NCI-H748 treated with DMSO at 0.1 percent for 48 hours (cell line): ENCODE results near the gene GBP6.
"Not testable (repeated sequence)": the region's sequence is repeated elsewhere in the genome, so short reads cannot be mapped to it uniquely, and the experiment has no call there.

Experiments
- DNase-seq: peaks from one replicate; lab custom pipeline; 2025; lab: John Stamatoyannopoulos, UW

Gene GBP6, protein sequence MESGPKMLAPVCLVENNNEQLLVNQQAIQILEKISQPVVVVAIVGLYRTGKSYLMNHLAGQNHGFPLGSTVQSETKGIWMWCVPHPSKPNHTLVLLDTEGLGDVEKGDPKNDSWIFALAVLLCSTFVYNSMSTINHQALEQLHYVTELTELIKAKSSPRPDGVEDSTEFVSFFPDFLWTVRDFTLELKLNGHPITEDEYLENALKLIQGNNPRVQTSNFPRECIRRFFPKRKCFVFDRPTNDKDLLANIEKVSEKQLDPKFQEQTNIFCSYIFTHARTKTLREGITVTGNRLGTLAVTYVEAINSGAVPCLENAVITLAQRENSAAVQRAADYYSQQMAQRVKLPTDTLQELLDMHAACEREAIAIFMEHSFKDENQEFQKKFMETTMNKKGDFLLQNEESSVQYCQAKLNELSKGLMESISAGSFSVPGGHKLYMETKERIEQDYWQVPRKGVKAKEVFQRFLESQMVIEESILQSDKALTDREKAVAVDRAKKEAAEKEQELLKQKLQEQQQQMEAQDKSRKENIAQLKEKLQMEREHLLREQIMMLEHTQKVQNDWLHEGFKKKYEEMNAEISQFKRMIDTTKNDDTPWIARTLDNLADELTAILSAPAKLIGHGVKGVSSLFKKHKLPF

DNA sequence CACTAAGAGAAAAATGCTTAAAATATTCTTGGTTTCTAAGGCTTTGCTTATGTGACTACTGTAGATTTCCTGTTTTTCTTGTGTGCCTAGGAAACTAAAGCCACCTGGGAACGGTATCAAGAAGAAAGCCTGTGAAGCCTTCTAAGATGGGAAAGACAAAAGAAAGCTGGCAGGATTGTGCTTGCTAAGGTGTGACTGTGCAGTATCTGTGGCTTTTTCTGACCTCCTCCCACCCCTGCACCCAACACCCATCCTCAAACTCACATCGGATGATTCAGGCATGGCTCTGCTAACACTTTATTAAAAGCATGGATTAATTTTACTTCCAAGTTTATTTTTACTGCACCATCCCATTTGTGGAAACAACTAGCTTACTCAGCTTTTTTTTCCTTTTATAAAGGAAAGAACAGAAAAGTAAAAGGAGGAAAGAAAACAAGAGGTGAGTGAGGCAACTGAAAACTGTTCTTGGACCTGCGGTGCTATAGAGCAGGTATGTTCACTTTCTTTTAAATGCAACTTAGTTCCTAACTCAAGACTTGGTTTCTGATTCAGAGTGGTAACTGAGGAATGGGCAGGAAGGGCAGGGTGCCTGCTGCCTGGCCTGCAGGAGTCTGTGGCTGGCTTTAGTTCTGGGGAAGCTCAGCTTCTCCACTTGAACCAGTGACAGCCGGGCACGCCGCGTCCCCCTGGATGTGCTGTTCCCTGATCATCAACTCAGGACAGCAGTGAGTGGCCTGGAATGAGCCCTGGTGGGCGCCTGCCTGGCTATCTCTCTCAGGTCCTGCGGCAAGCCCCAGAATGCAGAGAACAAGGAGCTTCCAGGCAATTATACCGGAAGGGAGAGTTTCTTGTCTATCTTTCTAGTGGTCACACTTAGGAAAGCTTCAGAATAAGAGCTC, at the start of gene GBP6:
TSS of gene GBP6 (plus strand) at position 422 of the 899 bp plus-strand sequence. CDS start 4,493 bp downstream, outside the sequence.
- no peak for DNase-seq

DNA sequence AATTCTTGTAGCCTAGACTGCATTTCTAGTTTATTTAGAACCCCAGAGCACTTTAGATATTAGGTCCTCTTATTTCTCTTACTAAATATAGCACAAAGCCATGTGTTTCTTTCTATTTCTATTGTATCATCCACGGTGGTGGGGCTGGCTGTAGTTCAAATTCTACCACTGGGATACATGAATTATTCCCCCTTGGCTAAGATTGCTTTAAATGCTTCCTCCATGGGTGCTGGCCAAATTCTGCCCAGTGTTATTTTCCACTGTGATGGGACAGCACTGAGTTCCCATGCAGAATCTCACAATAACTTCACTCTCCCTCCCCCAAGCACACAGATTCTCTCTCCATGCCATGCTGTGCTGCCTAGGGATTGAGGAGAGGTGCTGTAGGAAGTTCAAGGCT, 41.5 kb upstream of the GBP6 start:
- DNase-seq: no peak

DNA sequence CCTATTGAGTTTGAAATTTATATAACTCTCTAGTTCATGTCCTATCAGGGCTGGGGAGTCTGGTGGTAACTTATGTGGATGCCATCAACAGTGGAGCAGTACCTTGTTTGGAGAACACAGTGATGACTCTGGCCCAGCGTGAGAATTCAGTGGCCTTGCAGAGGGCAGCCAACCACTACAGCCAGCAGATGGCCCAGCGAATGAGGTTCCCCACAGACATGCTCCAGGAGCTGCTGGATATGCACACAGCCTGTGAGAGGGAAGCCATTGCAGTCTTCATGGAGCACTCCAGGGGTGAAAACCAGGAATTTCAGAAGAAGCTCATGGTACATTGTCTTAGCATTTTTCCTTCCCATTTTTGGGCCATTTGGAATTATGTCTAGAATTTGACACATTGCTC, 32.0 kb upstream of the GBP6 start:
- no peak for DNase-seq

DNA sequence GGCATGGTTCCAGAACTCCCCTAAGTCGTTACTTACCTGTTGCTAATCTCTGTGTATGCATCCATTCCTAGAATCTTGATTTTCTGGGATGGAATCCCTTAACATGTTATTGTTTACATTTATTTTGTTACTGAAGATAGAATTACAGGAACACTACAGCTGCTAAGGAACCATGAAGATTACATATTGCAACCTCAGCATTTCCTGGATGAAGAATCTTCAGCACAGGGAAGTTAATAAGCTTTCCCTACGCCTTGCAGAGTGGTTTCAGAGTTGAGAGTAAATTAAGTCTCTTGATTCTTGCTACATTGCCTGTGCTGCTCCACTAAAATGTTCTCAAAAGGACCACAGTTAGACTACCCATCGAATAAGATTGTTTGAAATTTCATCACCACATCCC, 31.4 kb upstream of the GBP6 start:
- no peak for DNase-seq

DNA sequence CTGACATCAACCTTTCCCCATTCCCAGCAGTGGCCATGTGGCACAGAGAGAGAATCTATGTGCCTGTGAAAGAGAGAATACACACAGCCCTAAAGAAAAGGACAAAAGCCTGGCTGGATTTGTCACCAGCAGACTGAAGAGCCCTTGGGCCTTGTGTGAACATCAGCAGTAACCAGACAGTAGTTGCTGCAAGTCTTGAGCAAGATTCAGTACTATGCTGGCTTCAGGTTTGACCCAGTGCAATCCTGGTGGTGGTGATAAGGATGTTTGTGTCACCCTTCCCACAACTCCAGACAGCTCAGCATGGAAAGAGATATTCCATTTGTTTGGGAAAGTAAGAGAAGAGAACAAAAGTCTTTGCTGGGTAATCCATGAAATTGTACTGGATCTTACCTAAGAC, 28.4 kb upstream of the GBP6 start:
- DNase-seq: no peak

DNA sequence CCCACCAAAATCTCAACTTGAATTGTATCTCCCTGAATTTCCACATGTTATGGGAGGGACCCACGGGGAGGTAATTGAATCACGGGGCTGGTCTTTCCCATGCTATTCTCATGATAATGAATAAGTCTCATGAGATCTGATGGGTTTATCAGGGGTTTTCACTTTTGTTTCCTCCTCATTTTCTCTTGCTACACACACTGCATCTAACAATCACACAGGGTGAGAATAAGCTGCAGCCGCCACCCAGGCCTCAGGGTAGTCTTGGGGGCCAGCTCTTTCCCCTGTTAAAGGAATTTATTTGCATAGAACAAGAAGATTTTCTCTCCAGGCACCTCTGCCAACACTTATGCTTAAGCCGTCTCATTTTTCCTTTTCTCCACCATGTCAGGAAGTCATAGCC, 26.0 kb upstream of the GBP6 start:
- no peak for DNase-seq

DNA sequence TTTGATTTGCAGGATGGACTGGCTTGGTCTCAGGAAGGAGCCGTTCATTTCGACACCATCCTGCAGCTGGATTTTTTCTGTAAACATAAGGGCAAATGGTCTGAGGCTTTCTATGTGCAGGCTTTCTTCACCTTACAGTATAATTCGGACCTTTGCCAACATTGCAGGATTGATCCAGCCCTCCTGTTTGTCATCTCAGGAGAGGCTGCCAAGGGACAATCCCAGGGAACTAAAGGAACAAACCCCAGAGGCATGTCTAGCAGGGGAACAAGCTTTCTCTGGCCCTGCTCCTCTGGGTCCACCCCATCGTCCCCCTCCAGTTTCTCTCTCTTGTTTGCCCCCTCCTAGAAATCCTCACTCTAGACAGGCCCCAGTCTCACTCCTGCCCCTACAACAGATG, 24.8 kb upstream of the GBP6 start:
- DNase-seq: no peak

DNA sequence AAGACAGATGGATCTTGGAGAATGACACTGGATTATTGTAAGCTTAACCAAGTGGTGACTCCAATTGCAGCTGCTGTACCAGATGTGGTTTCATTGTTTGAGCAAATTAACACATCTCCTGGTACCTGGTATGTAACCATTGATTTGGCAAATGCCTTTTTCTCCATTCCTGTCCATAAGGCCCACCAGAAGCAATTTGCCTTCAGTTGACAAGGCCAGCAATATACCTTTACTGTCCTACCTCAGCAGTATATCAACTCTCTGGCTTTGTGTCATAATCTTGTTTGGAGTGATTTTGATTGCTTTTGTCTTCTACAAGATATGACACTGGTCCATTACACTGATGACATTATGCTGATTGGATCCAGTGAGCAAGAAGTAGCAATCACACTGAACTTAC, 18.4 kb upstream of the GBP6 start:
- DNase-seq: not testable (repeated sequence)

DNA sequence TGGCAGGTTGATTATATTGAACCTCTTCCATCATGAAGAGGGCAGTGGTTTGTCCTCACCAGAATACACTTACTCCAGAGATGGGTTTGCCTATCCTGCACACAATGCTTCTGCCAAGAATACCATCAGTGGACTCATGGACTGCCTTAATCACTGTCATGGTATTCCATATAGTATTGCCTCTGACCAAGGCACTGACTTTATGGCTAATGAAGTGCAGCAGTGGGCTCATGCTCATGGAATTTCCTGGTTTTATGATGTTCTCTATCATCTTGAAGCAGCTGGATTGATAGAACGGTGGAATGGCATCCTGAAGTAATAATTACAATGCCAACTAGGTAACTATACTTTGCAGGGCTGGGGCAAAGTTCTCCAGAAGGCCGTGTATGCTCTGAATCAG, 16.6 kb upstream of the GBP6 start:
- DNase-seq: no peak

DNA sequence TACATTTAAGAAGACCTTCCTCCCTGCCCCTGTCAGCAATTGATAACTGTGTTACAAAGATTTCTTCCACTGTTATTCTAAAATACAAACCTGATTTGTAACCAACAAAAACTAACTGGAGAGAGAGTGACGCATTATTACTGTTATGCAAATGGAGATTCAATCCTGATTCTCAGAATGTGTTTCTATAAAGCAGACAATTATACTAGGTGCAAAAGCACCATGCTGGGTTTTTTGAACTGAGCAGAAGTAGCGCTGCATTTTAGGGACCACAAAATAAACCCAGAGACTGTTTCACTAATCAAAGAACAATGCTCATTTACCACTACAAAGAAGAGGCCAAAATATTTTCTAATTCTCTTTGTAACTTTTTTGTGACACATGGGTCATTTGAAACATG, 13.6 kb upstream of the GBP6 start:
- DNase-seq: no peak

DNA sequence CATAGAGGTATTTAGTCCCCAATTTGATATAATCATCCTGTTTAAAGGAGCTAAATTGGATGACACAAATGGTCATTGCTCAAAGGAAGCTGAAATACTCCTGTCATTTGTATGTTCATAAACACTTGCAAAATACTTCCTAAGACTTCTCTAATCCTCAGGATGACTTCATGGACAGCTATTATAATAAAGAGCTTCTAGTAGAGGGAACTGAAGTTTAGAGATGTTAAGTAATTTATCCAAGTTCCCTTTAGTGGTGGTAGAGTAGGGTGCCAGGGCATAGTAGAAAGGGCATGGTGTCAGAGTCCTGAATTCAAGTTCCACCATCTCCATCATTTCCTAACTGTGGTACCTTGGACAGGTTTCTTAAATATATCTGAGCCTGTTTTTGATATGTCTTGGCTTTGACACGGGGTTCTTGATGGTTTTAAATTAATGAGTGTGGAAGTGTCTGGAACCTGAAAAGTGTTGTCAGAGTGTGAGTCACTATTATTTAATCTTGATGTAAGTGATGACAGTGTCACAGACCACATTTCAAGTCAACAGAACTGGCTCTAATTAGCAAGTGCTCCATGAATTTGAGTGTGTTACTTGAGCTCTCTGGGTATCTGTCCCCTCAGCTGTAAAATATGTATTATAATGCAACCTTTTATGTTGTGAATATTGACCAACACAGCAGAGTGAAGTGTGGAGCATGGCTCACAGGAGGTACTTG, 12.1 kb upstream of the GBP6 start:
- no peak for DNase-seq

DNA sequence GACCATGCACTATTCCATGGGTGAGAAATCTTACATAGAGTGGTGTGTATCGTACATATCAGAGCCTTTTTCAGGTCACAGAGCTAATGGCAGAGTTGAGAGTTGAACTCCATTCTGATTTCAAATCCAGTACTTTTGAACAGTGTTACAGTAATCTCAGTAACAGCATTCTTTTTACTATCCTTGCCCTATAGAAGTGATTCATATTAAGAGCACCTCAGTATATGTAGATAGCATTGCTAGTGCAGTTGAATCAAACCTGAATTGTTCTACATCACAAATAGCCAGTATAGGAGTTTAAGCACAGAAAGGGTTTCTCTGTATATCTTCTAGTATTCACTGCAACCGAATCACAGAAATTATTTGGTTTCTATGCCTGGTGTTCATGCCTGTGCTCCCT, 11.4 kb upstream of the GBP6 start:
- no peak for DNase-seq

DNA sequence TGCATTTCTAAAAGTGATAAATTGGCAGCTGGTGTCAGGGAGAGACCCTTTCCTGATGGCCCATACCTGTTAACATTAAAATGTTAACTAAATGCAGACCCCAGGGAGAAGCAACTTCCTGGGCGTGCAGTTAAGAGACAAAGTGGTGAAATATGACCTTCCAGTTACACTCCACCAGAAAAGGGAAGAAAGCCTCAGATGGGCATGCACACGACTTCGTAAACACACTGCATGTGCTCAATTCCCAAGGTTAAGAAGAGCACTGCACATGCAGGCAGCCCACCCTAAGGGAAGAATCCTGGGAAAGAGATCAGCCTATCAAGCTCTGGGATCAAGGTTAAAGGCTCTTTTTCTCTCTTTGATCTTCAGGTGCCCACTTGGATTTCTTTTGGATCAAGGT, 9.7 kb upstream of the GBP6 start:
- no peak for DNase-seq

DNA sequence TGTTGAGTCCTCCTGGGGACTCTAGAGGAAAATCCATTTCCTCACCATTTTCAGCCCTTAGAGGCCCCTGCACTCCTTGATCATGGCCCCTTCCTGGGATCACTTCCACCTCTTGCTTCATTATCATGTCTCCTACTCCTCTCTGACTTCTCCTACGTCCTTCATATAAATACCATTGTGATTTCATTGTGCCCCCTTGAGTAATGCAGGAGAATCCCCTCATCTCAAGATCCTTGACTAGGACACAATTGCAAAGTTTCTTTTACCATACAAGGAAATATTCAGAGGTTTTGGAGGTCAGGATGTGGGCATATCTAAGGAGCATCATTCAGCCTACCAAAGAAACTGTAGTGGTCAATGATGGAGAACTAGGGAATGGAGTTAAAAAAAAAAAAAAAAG, 8.8 kb upstream of the GBP6 start:
- DNase-seq: no peak

DNA sequence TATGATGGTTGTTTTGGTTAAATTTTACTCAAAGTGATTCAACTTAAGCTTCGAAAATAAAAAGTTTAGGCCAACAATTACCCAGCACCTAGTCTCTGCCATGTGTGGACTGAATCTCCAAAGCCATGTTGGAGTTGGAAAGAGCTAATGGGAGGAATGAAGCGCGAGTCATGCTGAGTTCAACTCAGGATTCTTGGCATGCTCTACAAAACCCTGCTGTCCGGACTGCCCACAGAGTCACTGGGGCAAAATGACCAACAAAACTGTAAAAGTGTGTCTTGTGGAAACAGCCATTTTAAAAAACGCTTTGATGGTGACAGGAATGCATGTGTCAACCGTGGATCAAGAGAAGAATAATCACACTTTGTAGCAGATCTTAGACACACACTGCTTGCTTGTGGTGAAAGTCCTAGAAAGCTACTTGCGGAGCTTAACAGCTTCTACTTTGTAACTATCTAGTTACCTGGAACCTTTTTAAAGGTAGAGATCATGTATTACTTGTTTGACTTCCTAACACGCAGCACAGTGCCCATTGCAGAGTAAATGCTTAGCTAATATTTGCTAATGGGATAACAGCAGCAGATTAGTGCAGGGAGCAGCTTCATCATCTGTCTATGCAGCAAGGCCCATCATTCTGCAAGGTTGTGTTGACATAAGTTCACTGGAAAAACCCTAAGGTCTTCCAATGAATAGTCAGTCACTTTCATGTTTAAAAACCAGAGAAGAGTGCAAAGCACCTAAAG, 7.0 kb upstream of the GBP6 start:
- DNase-seq: peak; percentile 53

DNA sequence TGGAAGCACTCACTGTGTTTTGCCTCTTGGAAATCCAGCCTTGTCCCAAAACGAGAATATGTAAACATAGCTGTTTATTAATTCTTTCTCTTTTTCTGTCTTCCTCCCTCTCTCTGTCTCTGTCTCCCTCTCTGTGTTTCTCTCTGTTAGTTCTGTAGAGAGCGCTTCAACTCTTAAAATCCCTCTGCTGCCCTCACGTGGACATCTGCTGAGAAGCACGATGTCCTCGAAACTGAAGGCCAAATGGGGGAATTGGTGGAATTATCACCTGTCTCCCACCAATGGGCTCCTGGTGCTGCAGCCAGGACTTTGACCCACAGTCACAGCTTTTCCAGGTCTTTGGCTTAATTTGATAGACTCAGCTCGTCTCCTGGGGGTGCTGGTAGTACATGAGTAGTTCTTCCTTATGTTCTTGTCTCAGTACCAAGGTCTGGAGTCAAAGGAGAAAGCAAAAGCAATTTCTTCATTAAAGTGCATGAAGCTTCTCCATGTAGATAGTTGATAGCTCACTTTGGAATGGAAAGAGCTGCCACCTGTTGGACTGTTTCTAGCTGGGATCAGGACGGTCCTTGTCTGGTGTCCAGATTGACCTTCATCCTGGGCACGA, 5.5 kb upstream of the GBP6 start:
- peak; percentile 57 for DNase-seq

DNA sequence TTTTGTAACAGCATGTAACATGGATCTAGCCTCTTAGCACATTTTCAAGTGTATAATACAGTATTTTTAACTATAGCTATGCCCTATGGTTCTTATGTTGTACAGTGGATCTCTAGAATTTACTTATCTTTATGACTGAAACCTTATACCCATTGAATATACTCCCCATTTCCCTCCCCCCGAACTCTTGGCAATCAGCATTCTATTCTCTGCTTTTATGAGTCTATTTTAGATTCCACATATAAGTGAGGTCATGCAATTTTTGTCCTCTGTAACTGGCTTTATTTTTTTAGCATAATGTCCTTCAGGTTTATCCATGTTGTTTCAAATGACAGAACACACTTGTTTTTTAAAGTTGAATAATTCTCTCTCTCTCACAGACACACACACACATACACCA, 3.1 kb upstream of the GBP6 start:
- DNase-seq: no peak

DNA sequence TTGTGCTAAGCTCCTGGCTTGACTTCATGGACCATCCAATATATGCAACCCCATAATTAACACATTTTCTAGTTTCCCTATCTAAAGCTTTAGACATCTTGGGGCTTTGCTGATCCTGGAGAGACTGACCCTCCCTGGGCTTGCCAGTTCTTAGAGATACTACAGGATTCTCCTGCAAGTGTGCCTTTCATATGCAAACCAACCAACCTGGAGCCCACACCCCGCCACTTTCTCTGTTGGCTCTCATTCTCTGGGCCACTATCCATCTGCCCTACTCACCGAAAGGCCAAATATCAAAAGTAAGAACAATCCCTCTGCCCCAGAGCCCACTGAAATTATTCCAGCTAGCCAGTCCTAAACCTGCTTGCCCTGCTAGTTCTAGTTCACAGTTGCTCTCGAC, 2.2 kb upstream of the GBP6 start:
- DNase-seq: no peak

DNA sequence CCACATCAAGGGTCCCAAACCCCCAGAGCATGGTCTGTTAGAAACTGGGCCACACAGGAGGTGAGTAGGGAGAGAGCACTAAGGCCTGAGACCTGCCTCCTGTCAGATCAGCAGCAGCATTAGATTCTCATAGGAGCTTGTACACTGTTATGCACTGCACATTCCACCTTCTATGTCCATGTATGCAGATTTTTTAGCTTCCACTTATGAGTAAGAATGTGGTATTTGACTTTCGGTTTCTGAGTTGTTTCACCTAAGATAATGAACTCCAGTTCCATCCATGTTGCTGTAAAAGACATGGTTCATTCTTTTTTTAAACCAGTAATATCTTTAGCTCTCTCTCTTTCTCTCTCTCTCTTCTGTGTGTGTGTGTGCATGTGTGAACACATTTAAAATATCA, 663 bp upstream of the GBP6 start:
- no peak for DNase-seq

DNA sequence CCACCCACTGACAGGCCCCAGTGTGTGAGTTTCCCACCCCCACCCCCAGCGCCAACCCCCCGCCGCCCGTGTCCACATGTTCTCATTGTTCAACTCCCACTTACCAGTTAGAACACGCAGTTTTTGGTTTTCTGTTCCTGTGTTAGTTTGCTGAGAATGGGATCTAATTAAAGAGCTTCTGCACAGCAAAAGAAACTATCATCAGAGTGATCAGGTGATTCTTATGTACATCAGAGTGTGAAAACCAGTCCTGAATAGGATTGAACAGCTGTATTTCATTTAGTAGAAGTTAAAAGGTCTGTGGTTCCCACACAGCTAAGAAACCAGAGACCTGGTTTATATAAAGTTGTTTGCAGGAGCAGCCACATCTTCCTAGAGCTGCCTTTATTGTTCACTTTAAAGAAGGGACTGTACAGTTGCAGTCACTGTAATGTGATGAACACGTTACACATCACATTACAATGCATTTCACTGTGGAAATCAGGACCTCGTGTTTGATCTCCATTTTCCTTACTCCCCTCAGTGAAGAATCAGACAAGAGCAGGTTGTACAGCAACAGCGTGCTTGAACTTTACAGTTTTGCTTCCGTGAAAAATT, 1.2 kb downstream of the GBP6 start:
- no peak for DNase-seq

DNA sequence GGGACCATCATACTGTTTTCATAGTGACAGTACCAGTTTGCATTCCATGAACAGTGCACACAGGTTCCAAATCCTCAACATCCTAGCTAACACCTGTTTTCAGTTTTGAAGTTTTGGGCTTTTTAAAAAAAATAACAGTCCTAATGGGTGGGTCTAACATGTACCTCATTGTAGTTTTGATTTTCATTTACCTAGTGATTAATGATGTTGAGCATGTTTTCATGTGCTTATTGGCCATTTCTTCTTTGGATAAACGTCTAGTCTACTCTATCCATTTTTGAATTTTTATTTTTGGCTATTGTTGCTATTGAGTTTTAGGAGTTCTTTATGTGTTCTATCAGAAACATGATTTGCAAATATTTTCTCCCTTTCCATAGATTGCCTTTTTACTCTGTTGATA, 3.4 kb downstream of the GBP6 start:
- DNase-seq: no peak
